Neural progenitor cell (in vitro differentiated cells): ENCODE measurements around the gene MYEOV. TPM values are rescaled to one million over a fixed set of nuclear protein-coding genes. Genes with fewer than 3 reads are reported as not detected.
A peak's percentile ranks its signal among the peaks of the same experiment; 100 is the strongest.

Experiments used
- DNase-seq: peaks from one replicate; pipeline ENCODE4 v3.0.0-alpha.2; 2016; ENCODE audit warnings: low spot score
- H2AFZ ChIP-seq: fragments of 200-600 bp; sonication (generic); replicated peaks from 2 replicates; pipeline ENCODE4 v1.6.1; 2016; ENCODE audit warnings: antibody characterized with exemption
- H3F3A ChIP-seq: fragments of 200-600 bp; sonication (generic); 2 replicates; pipeline ENCODE4 v1.6.1; 2016; ENCODE audit warnings: antibody characterized with exemption, low read depth
- H3K27ac ChIP-seq: fragments of 200-600 bp; sonication (generic); 2 replicates; pipeline ENCODE4 v1.5.1; 2016; ENCODE audit warnings: mild to moderate bottlenecking
- H3K27me3 ChIP-seq: fragments of 200-600 bp; sonication (generic); 2 replicates; pipeline ENCODE4 v1.6.1; 2016; ENCODE audit warnings: mild to moderate bottlenecking, moderate library complexity
- H3K36me3 ChIP-seq: fragments of 200-600 bp; sonication (generic); 2 replicates; pipeline ENCODE4 v1.5.1; 2016
- H3K4me1 ChIP-seq: fragments of 200-600 bp; sonication (generic); 2 replicates; pipeline ENCODE4 v1.6.1; 2016; ENCODE audit warnings: mixed run types
- H3K4me2 ChIP-seq: fragments of 200-600 bp; sonication (generic); 2 replicates; pipeline ENCODE4 v1.6.1; 2016
- H3K4me3 ChIP-seq: fragments of 200-600 bp; sonication (generic); 2 replicates; pipeline ENCODE4 v1.5.1; 2016
- H3K79me2 ChIP-seq: fragments of 200-600 bp; sonication (generic); 2 replicates; pipeline ENCODE4 v1.6.1; 2016; ENCODE audit warnings: low read depth
- H3K9ac ChIP-seq: fragments of 200-600 bp; sonication (generic); 2 replicates; pipeline ENCODE4 v1.6.1; 2016
- H3K9me3 ChIP-seq: fragments of 200-600 bp; sonication (generic); 2 replicates; pipeline ENCODE4 v1.5.1; 2016; ENCODE audit warnings: low read depth
- H4K20me1 ChIP-seq: fragments of 200-600 bp; sonication (generic); 2 replicates; pipeline ENCODE4 v1.6.1; 2016; ENCODE audit warnings: low read depth
- H3K27ac Mint-ChIP-seq: 3 replicates; pipeline ENCODE4 v1.8.0; 2021; ENCODE audit warnings: mixed read lengths
- H3K27me3 Mint-ChIP-seq: 2 replicates; pipeline ENCODE4 v1.8.0; 2022; ENCODE audit warnings: low read depth, mild to moderate bottlenecking, inconsistent platforms, moderate library complexity, mixed read lengths; ENCODE audit not compliant: insufficient read depth
- H3K36me3 Mint-ChIP-seq: 3 replicates; pipeline ENCODE4 v1.8.0; 2021; ENCODE audit warnings: mixed read lengths
- H3K4me1 Mint-ChIP-seq: 3 replicates; pipeline ENCODE4 v1.8.0; 2021; ENCODE audit warnings: mixed read lengths
- H3K4me3 Mint-ChIP-seq: 3 replicates; pipeline ENCODE4 v1.8.0; 2021; ENCODE audit warnings: mild to moderate bottlenecking, moderate library complexity, mixed read lengths
- H3K9me3 Mint-ChIP-seq: 3 replicates; pipeline ENCODE4 v1.8.0; 2020; ENCODE audit warnings: mixed read lengths
- EZH2 ChIP-seq: fragments of 200-600 bp; sonication (generic); IDR thresholded peaks from 2 replicates; pipeline ENCODE4 v1.6.1; 2017; ENCODE audit warnings: antibody characterized with exemption, mild to moderate bottlenecking, moderate library complexity
- EZH2phosphoT487 ChIP-seq: fragments of 200-600 bp; sonication (generic); IDR thresholded peaks from 2 replicates; pipeline ENCODE4 v1.6.1; 2017; ENCODE audit warnings: antibody characterized with exemption
- total RNA-seq: library from RNA; depleted of rRNA; stranded (reverse); fragments of >200 nt; gene quantifications from 2 replicates; pipeline ENCODE4 v1.2.3, GENCODE V29; 2015; ENCODE audit warnings: low replicate concordance
- TF ChIP-seq, protein P1 (sequence below): fragments of 200-600 bp; sonication (generic); IDR thresholded peaks from 2 replicates; pipeline ENCODE4 v1.5.1; 2017; ENCODE audit warnings: antibody characterized with exemption, mild to moderate bottlenecking

MYEOV gene
- total RNA-seq, 1 donor from 2014 or later, result not detected

DNA sequence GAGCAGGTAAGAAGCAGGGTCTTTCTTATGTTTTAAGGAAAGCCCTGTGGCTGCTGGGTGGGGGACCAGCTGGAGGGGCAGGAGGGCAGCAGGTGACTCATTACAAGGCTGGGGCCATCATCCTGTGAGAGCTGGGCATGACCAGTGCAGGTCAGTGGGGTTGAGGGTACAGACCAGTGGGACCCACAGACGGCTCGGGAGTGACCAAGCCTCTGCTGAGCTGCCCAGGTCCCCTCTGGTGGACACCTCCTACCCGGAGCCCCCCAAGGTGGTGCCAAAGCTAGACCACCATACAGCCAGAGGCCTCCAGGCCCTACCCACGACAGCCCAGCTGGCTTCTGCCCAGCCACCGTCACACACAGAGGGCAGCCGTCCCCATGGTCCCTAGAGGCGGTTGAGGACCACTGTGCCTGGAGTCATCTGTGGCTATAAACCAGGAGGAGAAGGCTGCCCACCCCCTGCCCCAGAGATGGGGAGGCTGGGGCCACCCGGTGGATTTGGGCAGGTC, 670 bp downstream of the MYEOV start:
- no peak overlapping the region for H3K4me2 ChIP-seq
- H3K79me2 ChIP-seq, result no peaks in the 10 kb centered on the region
- H3K4me3 ChIP-seq, result no peak overlapping the region
- H3K9me3 ChIP-seq, result no peaks in the 10 kb centered on the region
- H3K36me3 Mint-ChIP-seq, result no peaks in the 10 kb centered on the region
- H3K36me3 ChIP-seq, result no peaks in the 10 kb centered on the region
- no peak overlapping the region for H3K9ac ChIP-seq
- TF ChIP-seq, protein P1, sequence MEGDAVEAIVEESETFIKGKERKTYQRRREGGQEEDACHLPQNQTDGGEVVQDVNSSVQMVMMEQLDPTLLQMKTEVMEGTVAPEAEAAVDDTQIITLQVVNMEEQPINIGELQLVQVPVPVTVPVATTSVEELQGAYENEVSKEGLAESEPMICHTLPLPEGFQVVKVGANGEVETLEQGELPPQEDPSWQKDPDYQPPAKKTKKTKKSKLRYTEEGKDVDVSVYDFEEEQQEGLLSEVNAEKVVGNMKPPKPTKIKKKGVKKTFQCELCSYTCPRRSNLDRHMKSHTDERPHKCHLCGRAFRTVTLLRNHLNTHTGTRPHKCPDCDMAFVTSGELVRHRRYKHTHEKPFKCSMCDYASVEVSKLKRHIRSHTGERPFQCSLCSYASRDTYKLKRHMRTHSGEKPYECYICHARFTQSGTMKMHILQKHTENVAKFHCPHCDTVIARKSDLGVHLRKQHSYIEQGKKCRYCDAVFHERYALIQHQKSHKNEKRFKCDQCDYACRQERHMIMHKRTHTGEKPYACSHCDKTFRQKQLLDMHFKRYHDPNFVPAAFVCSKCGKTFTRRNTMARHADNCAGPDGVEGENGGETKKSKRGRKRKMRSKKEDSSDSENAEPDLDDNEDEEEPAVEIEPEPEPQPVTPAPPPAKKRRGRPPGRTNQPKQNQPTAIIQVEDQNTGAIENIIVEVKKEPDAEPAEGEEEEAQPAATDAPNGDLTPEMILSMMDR, result no peak
- TF ChIP-seq EZH2phosphoT487, result no peak
- no peak for TF ChIP-seq EZH2
- H3K9me3 Mint-ChIP-seq, result no peaks in the 10 kb centered on the region
- H4K20me1 ChIP-seq, result no peaks in the 10 kb centered on the region
- peaks cover 15% of the 10 kb centered on the region for H3K27me3 Mint-ChIP-seq
- H3K27ac ChIP-seq, result no peak overlapping the region
- H3F3A ChIP-seq, result no peaks in the 10 kb centered on the region
- peaks cover 26% of the 10 kb centered on the region for H3K4me1 Mint-ChIP-seq
- peak overlapping the region; percentile 72 for H3K27ac Mint-ChIP-seq
- no peaks in the 10 kb centered on the region for H3K27me3 ChIP-seq
- no peak for DNase-seq
- H3K4me3 Mint-ChIP-seq, result no peak overlapping the region
- H3K4me1 ChIP-seq, result no peaks in the 10 kb centered on the region
- no peak overlapping the region for H2AFZ ChIP-seq

DNA sequence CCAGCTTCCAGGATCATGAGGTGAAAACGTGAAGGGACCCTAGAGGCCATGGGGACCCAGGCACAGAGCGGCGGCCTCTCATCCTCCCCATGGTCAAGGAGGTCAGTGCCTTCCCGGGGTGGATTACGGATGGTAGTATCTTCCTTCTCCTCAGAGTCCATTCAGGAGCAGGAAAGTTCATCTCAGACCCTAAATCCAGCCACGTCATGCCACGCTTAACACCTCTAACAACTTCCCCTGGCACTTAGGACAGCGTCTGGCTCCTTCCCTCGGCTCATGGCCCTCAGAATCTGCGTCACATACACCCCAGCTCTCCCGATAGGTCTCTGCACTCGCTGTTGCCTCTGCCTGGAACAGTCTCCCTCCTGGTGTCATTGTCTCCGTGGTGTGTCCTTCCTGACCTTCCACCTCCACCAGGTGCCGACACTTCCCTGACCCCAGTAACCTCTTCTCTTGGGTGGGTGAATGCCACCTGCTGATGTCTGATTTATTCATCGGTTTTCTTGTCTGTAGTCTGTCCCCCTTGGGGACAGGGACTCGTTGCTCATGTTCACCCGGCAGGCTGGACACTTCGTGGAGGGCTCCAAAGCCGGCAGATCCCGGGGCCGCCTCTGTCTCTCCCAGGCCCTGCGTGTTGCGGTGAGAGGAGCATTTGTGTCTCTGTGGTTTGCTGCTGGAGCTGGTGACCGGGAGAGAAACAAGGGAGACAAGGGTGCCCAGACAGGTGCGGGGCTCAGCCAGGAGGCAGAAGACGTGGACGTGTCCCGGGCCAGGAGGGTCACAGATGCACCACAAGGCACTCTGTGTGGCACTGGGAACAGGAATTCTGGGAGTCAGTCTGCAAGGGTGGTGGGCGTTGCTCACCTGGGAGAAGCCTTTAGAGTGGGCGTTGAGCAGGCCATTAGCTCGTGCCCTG, 1.4 kb downstream of the MYEOV start:
- no peak overlapping the region for H3K4me2 ChIP-seq
- H3K27ac ChIP-seq, result no peak overlapping the region
- no peaks in the 10 kb centered on the region for H3K9me3 ChIP-seq
- no peaks in the 10 kb centered on the region for H3K9me3 Mint-ChIP-seq
- no peak overlapping the region for H3K4me3 ChIP-seq
- H3K27me3 ChIP-seq, result no peaks in the 10 kb centered on the region
- H3K36me3 ChIP-seq, result no peaks in the 10 kb centered on the region
- peak overlapping the region; percentile 71 for H3K4me3 Mint-ChIP-seq
- no peak for DNase-seq
- no peaks in the 10 kb centered on the region for H3K79me2 ChIP-seq
- no peak overlapping the region for H3K9ac ChIP-seq
- H3K27ac Mint-ChIP-seq, result peak overlapping the region; percentile 44
- H3K36me3 Mint-ChIP-seq, result no peaks in the 10 kb centered on the region
- peaks cover 26% of the 10 kb centered on the region for H3K4me1 Mint-ChIP-seq
- H3K27me3 Mint-ChIP-seq, result peaks cover 13% of the 10 kb centered on the region
- no peaks in the 10 kb centered on the region for H3K4me1 ChIP-seq
- H4K20me1 ChIP-seq, result no peaks in the 10 kb centered on the region
- TF ChIP-seq EZH2phosphoT487 (no peak), EZH2 (no peak)
- TF ChIP-seq, protein P1, result no peak
- H3F3A ChIP-seq, result no peaks in the 10 kb centered on the region
- H2AFZ ChIP-seq, result no peak overlapping the region

DNA sequence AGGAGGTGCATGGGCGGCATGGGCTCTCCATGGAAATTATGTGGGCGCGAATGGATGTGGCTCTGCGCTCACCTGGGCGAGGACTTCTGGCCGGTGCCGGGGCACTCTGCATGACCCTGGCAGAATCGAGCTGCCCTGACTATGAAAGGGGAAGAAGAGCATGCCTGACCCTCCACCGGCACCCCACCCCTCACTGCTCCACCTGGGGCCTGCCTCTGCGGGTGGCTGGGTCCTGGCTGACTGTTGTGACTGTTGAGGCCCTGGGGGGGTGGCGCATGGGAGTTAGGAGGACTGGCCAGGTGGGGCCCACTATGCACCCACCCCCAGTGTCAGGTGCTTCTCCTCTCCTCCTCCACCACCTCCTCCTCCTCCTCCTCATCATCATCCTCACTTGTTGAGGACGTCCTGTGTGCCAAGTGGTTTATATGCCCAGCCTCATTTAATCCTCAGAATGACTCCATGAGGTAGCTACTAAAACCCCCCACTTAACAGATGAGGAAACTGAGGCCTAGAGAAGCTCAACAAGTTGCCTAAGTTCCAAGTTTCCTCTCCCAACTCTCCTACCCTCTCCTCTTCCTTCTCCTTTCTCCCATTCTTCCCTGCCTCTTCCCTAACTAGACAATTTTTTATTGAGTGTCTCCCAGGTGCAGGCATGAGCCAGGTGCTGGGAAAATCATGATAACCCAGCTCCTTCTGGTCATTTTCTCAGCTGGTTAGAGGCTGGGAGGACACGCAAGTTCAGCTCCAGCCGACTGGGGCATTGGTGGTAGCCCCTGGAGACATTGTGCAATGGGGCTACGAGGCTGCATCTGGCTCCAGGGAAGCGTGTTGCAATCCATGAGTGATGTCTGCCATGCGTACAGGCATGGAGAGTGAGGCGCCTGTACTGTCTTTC, 2.3 kb downstream of the MYEOV start:
- H3K9me3 ChIP-seq, result no peaks in the 10 kb centered on the region
- H3K4me2 ChIP-seq, result no peak overlapping the region
- no peaks in the 10 kb centered on the region for H3K9me3 Mint-ChIP-seq
- H3K27me3 ChIP-seq, result no peaks in the 10 kb centered on the region
- no peak overlapping the region for H3K9ac ChIP-seq
- no peak for DNase-seq
- H3K36me3 Mint-ChIP-seq, result no peaks in the 10 kb centered on the region
- H3K27ac ChIP-seq, result no peak overlapping the region
- H3K4me1 ChIP-seq, result no peaks in the 10 kb centered on the region
- no peak overlapping the region for H2AFZ ChIP-seq
- H3K27ac Mint-ChIP-seq, result no peak overlapping the region
- H3K36me3 ChIP-seq, result no peaks in the 10 kb centered on the region
- TF ChIP-seq EZH2phosphoT487, result no peak
- TF ChIP-seq, protein P1, result no peak
- TF ChIP-seq EZH2, result no peak
- peaks cover 12% of the 10 kb centered on the region for H3K27me3 Mint-ChIP-seq
- H3K4me3 Mint-ChIP-seq, result peak overlapping the region; percentile 54
- no peaks in the 10 kb centered on the region for H4K20me1 ChIP-seq
- peaks cover 26% of the 10 kb centered on the region for H3K4me1 Mint-ChIP-seq
- no peaks in the 10 kb centered on the region for H3F3A ChIP-seq
- H3K79me2 ChIP-seq, result no peaks in the 10 kb centered on the region
- no peak overlapping the region for H3K4me3 ChIP-seq
